Measurements from ENCODE around the gene SNAP29. TPM values are rescaled to one million over a fixed set of nuclear protein-coding genes. Genes with fewer than 3 reads are reported as not detected.
"Not testable (repeated sequence)": the region's sequence is repeated elsewhere in the genome, so short reads cannot be mapped to it uniquely, and the experiment has no call there.

SNAP29 gene
- total RNA-seq, 1 donor from 2014 or later: 7.5 TPM

DNA sequence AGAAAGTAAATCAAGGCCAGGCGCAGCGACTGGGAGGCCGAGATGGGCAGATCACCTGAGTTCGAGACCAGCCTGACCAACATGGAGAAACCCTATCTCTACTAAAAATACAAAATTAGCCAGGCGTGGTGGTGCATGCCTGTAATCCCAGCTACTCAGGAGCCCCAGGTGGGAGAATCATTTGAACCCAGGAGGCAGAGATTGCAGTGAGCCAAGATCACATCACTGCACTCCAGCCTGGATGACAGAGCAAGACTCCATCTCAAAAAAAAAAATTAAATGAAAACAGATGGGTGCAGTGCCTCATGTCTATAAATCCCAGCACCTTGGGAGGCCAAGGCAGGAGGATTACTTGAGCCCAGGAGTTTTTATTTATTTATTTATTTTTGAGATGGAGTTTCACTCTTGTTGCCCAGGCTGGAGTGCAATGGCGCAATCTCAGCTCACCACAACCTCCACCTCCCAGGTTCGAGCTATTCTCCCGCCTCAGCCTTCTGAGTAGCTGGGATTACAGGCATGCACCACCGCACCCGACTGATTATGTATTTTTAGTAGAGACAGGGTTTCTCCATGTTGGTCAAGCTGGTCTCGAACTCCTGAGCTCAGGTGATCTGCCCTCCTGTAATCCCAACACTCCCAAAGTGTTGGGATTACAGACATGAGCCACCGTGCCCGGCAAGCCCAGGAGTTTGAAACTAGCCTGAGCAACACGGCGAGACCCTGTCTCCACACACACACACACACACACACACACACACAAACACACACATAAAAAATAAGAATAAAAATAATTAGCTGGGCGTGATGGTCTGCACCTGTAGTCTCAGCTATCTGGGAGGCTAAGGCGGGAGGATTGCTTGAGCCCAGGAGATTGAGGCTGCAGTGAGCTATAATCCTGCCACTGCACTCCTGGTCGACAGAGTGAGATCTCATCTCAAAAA, 42.6 kb downstream of the SNAP29 start:
- not testable (repeated sequence) for DNase-seq (ENCODE audit: low read depth, low spot score)

DNA sequence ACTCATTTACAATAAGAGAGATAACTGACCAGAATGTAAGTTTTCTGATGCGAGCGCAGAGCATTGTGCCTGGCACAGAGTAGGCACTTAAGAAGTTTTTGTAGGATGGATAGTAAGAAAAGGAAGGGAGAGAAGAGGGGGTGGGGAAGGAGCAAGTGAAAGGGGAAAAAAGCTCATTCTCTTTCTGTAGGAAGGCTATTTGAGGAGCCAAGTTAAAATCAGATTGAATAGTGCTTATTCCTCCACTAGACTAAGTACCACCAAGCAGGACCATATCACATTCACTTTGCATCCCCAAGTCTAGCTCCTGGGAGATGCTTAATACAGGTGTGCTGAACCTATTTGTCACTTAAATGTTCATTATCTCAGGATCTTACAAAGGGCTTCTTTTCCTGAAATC, 44.3 kb downstream of the SNAP29 start:
- DNase-seq (ENCODE audit: low read depth, low spot score): no peak

DNA sequence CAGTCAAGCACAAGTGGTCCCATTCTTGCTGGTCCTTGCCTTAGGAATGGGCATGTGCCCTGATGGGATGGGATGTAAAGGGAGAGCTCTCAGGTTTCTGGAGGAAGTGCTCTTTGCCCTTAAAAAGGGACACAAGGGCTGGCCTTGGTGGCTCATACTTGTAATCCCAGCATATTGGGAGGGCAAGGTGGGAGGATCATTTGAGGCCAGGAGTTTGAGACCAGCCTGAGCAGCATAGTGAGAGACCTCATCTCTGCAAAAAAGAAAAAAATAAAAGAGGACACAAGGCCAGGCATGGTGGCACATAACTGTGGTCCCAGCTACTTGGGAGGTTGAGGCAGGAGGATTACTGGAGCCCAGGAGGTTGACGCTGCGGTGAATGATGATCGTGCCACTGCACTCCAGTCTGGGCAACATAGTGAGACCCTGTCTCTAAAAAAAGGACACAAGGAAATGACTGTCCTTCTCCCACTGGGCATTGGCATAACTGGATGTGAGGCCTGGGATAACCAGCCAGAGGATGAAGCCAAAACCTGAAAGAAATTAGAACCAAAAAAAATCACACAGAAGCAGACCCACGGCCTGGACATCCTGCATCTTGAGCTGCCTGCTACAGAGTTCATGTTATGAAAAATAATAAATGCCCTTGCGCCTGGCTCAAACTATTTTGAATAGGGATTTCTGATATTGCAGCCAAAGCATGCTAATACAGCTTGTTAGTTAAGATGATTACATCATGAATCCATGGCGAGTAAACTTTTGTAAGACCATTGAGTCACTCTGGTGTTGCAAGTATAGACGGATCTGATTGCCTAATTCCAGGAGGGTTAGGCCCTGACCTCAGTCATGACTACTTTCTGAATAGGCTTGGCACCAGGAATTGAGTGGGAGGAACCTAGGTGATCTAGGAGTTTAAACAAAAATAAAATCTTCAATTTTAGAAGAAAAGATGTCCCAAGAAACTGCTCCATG, 45.5 kb downstream of the SNAP29 start:
- no peak for DNase-seq (ENCODE audit: low read depth, low spot score)

DNA sequence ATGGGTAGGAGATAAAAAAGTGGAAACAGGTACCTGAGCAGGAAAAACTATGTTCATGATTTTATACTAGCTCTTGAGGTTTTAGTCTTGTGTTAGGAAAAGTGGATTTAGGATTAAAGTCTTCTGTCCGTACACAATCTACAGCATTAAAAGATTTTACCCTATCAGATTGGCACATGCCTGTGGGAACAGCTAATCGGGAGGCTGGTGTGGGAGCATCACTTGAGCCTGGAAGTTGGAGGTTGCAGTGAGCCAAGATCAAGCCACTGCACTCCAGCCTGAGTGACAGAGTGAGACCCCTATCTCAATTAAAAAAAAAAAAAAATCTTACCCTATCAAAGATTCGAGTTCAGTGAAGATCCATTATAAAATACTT, 46.2 kb downstream of the SNAP29 start:
- DNase-seq (ENCODE audit: low read depth, low spot score): no peak

DNA sequence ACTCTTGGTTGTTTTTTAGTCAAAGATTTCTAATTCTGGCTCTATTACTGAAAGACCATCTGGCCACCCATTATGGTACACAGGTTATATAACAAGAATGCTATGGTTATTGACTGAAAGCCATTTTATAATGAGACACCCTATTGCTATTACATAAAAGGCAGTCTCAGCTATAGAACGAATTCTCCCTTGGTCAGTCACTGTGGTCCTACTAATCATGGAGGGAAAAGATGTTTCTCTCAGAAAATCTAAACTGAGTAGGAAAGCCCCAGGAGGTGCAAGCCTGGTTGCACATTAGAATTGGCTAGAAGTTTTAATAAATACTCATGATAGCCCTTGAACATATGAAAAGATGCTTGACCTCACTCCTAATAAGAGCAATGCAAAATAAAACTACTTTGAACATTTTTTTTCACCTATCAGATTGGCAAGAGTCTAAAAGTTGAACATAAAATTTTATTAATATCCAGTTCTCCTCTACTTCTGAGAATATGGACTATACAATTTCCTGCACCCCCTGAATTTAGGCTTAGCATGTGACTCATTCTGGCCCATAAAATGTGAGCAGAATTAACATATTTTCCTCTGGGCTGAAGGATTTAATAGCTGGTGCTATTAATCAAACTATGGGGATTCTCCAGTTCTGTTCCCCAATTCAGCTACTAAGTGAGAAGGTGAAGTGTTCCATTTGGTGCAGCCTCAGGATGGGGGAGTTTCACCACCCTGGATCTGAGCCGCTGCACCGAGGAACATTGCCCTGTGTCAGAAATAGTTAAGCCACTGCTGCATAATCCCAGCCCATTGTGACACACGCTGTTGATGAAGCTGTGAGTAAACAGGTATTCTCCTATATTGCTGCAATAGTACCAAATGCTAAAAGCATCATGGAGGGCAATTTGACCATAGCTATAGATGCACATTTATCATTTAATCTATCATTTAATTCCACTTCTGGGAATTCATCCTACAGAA, 46.9 kb downstream of the SNAP29 start:
- DNase-seq (ENCODE audit: low read depth, low spot score): no peak

DNA sequence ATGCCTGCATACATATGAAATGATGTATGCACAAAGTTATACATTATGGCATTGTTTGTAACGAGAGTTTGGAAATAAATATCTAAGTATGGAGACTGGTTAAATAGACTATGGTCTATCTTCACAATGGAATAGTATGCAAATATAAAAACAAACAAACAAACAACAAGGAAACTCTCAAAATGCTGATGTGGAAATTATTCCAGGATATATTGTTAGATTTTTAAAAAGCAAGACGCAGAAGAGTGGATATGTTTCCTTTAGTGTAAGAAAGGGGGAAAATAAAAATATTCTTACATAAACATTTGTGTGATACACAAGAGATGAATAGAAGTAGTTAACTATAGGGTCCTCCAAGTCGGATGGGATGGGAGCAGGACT, 47.6 kb downstream of the SNAP29 start:
- no peak for DNase-seq (ENCODE audit: low read depth, low spot score)

DNA sequence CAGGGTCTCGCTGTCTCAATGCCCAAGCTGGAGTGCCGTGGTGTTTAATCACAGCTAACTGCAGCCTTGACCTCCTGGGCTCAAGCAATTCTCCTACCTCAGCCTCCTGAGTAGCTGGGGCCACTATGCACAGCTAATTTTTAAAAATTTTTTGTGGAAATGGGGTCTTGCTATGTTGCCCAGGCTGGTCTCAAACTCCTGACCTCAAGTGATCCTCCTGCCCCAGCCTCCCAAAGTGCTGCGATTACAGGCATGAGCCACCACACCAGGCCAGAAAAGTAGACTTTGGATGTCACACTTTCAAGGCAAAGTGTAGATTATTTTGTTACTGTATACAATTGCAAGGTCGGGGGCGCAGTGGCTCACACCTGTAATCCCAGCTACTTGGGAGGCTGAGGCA, 49.9 kb downstream of the SNAP29 start:
- not testable (repeated sequence) for DNase-seq (ENCODE audit: low read depth, low spot score)

DNA sequence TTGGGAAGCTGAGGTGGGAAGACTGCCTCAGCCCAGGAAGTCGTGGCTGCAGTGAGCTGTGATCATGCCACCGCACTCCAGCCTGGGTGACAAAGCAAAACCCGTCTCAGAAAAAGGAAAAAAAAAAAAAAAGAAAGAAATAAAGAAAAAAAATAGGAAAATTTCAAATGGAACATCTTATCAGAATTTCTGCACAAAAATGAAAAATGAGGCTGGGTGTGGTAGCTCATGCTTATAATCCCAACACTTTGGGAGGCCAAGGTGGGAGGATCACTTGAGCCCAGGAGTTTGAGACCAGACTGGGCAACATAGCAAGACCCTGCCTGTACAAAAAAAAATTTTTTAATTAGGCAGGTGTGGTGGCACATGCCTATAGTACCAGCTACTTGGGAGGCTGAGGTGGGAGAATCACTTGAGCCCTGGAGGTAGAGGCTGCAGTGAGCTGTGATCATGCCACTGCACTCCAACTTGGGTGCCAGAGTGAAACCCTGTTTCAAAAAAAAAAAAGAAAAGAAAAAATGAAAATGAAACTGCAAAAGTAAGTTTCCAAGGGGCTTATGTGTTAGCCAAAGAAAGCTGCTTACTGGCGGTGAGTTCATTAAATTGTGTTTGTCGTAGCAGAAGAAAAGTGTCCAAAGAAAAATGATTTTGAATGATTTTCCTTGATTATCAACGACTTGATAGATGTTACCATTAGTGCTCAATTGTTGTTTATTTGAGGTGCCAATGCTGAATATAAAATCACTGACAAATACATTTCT, 50.9 kb downstream of the SNAP29 start:
- no peak for DNase-seq (ENCODE audit: low read depth, low spot score)

DNA sequence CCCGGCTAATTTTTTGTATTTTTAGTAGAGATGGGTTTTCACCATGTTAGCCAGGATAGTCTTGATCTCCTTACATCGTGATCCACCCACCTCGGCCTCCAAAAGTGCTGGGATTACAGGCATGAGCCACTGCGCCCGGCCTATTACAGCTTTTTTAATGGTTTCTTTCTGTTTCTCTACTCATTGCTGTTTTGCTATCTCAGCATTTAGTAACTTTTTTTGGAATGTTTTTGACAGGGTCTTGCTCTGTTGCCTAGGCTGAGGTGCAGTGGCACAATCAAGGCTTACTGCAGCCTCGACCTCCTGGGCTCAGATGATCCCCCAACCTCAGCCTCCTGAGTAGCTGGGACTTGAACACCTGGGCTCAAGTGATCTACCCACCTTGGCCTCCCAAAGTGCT, 53.7 kb downstream of the SNAP29 start:
- no peak for DNase-seq (ENCODE audit: low read depth, low spot score)

DNA sequence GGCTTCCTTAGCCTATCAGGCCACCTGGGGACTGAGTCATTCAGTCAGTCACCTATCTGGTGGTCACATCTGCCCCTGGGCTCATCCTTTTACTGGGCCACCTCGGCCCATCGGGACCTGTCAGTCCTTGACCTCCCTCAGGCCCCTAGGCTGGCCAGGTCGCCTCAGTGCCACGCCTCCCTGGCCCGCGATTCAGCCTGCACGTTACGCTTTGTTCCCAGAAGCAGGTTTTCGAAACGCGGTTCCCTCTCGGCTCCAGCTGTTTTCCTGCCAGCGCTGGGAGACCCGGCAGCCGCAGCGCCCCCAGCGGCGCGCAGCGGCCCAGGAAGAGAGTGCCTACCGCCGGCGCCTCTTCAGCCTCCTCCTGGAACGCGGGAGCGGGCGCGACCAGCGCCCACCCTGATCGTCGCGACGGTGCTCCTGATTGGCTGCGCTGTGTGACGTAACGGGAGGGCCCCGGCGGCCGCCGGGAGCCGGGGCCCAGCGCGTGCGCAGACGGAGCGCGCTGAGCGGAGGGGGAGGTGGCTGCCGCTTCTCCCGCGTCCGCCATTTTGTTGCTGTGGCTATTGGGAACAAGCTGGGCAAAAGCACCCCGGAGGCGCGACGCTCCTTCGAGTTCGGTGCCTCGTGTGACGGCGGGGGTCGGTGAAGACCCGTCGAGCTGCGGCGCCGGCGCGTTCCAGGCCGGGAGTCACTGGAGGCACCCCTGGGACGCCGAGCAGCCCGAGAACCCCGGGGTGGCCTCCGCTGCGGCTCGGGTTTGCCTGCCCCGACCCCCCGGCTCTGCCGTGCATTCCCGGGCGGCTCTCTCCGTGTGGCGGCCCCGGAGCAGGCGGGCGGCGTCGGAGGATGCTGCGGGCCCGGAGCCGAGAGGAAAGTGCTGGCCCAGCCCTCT, 58.4 kb downstream of the SNAP29 start, which contains the start of gene CRKL:
Gene CRKL, plus strand, starts transcription at position 492 of the 895 bp plus-strand sequence. CDS start 528 bp downstream, outside the sequence.
- peak; percentile 89 for DNase-seq (ENCODE audit: low read depth, low spot score)

DNA sequence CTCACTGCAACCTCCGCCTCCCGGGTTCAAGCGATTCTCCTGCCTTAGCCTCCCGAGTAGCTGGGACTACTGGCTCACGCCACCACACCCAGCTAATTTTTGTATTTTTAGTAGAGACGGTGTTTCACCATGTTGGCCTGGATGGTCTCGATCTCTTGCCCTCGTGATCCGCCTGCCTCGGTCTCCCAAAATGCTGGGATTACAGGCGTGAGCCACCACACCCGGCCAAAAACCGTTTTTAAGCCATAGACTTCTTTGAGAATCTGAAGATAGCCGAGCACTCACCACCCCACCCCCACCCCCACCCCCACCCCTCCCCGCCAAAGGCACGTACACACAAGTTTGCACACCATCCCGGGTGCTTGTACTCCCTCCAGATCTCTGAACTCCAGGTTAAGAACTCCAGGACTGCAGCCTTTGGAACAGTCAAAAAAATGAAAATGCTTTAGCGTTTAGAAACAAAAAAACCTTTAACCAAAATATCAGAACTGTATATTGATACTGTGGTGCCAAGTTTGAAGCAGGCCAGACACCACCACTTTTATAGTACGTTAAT, 59.9 kb downstream of the SNAP29 start:
- no peak for DNase-seq (ENCODE audit: low read depth, low spot score)

DNA sequence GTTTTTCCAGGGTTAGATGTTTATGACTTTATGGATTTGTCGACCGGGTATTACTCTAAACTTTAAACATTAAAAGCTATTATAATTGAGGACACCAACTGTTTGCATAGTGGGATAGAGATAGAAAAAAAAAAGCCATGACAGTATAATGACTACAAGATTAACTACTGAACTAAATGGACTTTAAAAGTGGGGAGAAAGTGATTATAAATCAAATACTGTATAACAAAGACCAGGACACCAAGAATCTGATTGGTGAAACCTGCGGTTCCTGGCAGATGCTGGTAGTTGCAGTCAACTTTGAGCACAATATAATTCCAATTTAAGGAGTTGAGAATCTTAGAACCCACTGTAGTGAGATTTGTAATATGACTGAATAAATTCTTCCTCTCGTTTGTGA, 60.9 kb downstream of the SNAP29 start:
- DNase-seq (ENCODE audit: low read depth, low spot score): no peak

DNA sequence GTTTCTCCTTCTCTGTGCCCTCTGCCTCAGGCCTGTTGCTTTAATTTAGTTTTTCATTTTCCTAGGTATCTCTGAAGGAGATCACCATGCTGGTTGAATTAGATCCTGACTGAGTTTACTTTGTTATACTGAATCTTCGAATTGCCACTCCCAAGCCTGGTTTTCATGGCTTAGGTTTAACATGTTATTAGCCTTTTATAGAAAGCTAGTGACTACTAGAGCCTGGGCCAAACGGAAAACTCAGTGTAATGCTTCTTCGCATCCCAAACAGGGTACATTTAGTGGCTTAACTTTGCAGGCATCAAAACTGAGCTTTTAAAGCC, 62.0 kb downstream of the SNAP29 start:
- DNase-seq (ENCODE audit: low read depth, low spot score): no peak

DNA sequence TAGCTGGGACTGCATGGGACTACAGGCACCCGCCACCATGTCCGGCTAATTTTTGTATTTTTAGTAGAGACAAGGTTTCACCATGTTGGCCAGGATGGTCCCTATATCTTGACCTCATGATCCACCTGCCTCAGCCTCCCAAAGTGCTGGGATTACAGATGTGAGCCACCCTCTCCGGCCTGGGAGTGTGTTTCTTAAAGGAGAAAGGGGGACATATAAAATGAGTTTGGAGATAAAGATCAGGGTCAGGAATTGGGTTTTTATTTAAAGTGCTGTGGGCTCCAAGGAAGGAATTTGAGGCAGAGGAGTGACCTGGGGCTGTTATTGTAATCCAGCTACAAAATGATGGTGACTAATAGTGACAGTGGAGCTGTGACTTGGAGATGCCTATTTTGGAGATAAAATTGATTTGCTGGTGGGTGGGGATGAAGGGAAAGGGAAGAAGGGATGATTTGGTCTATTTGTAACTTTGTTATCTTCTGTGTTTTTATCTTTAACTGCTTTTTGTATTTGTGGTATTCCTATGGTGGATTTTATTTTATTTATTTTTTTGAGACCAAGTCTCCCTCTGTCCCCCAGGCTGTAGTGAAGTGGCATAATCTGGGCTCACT, 63.4 kb downstream of the SNAP29 start:
- DNase-seq (ENCODE audit: low read depth, low spot score): no peak

DNA sequence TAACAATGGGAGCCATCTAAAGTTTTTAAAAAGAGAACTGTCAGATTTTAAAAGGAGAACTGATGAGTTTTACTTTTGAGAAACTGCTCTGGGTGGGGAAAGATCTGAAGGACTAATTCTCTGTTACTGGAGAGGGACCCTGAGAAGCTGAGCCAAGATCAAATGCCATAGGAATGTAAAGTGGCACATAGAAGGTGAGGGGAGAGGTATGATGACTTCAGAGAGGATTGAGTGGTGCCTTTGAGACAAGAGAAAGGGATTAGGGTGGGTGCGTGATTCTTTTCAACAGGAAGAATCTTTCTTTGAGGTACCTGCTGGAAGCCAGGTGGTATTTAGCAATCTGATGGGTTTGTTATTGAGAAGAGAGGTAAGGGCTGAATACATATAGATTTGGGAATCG, 67.4 kb downstream of the SNAP29 start:
- no peak for DNase-seq (ENCODE audit: low read depth, low spot score)

DNA sequence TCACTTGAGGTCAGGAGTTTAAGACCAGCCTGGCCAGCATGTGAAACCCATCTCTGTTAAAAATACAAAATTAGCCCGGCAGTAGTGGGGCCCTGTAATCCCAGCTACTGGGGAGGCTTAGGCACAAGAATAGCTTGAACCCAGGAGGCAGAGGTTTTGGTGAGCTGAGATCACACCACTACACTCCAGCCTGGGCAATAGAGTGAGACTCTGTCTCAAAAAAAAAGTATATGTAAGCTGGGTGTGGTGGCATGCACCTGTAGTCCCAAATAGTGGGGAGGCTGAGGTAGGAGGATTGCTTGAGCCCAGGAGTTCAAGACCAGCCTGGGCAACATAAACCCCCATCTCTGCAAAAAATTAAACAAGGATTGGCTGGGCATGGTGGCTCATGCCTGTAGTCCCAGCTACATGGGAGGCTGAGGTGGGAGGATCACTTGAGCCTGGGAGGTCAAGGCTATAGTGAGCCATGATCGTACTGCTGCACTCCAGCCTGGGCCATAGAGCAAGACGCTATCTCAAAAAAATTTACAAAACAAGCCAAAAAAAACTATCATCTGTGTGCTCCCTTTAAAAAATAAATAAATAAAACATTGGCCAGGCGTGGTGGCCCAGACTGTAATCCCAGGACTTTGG, 69.2 kb downstream of the SNAP29 start:
- DNase-seq (ENCODE audit: low read depth, low spot score): no peak

DNA sequence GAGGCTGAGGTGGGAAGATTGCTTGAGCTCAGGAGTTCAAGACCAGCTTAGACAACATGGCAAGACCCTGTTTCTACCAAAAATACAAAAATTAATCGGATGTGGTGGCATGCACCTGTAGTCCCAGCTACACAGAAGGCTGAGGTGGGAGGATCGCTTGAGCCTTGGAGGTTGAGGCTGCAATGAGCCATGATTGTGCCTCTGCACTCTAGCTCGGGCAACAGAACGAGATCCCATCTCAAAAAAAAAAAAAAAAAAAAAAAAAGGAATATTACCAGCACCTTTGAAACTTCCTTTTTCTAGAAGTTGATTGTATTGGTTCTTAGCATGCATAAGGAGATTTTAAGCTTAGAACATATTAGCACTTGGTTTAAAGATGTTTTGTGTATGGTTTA, 69.8 kb downstream of the SNAP29 start:
- DNase-seq (ENCODE audit: low read depth, low spot score): no peak

DNA sequence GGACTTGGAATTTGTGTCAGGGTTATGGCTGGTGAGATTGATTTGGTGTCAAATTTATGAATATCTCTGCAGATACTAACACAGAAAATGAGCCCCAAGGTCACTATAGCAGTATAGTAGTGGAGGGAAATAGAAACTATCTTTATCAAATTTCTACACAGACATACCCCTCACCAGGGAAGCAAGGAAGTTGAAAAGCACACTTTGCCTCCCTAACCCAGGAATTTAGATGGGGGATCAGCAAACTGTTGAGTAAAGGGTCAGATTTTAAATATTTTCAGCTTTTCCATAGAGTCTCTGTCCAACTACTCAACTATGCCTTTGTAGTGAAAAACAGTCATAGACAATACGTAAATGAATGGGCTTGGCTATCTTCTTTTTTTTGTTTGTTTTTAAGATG, 71.2 kb downstream of the SNAP29 start:
- no peak for DNase-seq (ENCODE audit: low read depth, low spot score)

Data from pulmonary artery endothelial cell (primary cell).